Adrenal gland (tissue), 12 donors: ENCODE results near the gene SBNO2. TPM values are rescaled to one million over a fixed set of nuclear protein-coding genes. Genes with fewer than 3 reads are reported as not detected.

ENCODE experiments used
- DNase-seq, 7 donors: peaks; one replicate each; pipeline ENCODE4 v3.0.0-alpha.2; 2019 to 2020
- H3K27ac ChIP-seq, 5 donors: fragments of 200-600 bp; sonication (generic) in 4 of 5; 1 replicate in 3 of 5; 2 replicates in 2 of 5; pipeline versions ENCODE4 v1.5.1 to v1.8.0; 2016 to 2020; ENCODE audit warnings: mild to moderate bottlenecking in 1 of 5
- H3K27me3 ChIP-seq: fragments of 200-600 bp; 2 replicates; pipeline ENCODE4 v1.8.0; 2021
- H3K36me3 ChIP-seq, 2 donors: fragments of 200-600 bp; replicated peaks in 1 of 2; 1 replicate in 1 of 2; 2 replicates in 1 of 2; pipeline versions ENCODE4 v1.5.1 to v1.8.0; 2018 to 2022
- H3K4me1 ChIP-seq, 2 donors: fragments of 200-600 bp; replicated peaks in 1 of 2; 1 replicate in 1 of 2; 2 replicates in 1 of 2; pipeline versions ENCODE4 v1.5.1 to v1.8.0; 2018 to 2021
- H3K4me3 ChIP-seq, 4 donors: fragments of 200-600 bp; sonication (generic) in 3 of 4; one replicate each; pipeline ENCODE4 v1.5.1; 2016 to 2018
- H3K9me3 ChIP-seq, 3 donors: fragments of 200-600 bp; sonication (generic) in 1 of 3; replicated peaks in 1 of 3; 1 replicate in 2 of 3; 2 replicates in 1 of 3; pipeline versions ENCODE4 v1.5.1 to v1.8.0; 2016 to 2021
- POLR2A ChIP-seq, 2 donors: fragments of 450-650 bp; IDR thresholded peaks; one replicate each; pipeline ENCODE4 v1.6.1; 2017; ENCODE audit warnings: antibody characterized with exemption in 2 of 2, mild to moderate bottlenecking in 2 of 2, moderate library complexity in 1 of 2
- WGBS, 4 donors: extraction: QIAGEN DNeasy Blood & Tissue Kit in 2 of 4; methylation state at CpG; one replicate each; pipeline versions ENCODE4 v1.1.5 to v1.1.7; 2013 to 2017; 5-methylcytosine and 5-hydroxymethylcytosine counted together
- intact Hi-C, 2 donors: fragments of 100-400 bp; cut with DNase I; formaldehyde crosslinking; loops; one replicate each; pipeline versions ENCODE4 v1.14.1 to v1.15.0; 2022 to 2023
- polyA plus RNA-seq, 3 donors: library from polyadenylated mRNA; stranded (reverse); fragments of 200-250 nt in 2 of 3; fragments of 350-450 nt in 1 of 3; fragmentation: Illumina TruSeq in 1 of 3; extraction: RNeasy Lipid Tissue Mini Kit (QIAGEN cat#74804) in 1 of 3; gene quantifications; one replicate each; pipeline ENCODE4 v1.2.3, GENCODE V29; 2013 to 2014
- total RNA-seq, 9 donors: library from RNA; depleted of rRNA in 4 of 9; stranded (reverse); fragments of >200 nt in 4 of 9; fragments of 120-200 nt in 1 of 9; fragmentation: NEBNext Ultra II Directional in 1 of 9; extraction: Animal tissue kit (Norgen Biotek cat#: 25700) in 1 of 9; gene quantifications; one replicate each; pipeline versions ENCODE4 v1.1.0 to v1.2.4, GENCODE V29; 2013 to 2023
- TF ChIP-seq, protein P1 (sequence below), 6 experiments: fragments of 450-650 bp in 4 of 6; fragments of 200-600 bp in 2 of 6; sonication (generic) in 1 of 6; IDR thresholded peaks; 1 replicate in 5 of 6; 2 replicates in 1 of 6; pipeline versions ENCODE4 v1.5.1 to v1.8.0; 2016 to 2021; ENCODE audit warnings: antibody characterized with exemption in 6 of 6, mild to moderate bottlenecking in 2 of 6, moderate library complexity in 1 of 6
- donor health status: healthy with polysubstance abuse.
- donor health status: Bipolar disorder and iron deficiency.
- donor health status: DM: yes; HTN: yes; CAD: no.
- donor health status: DM: no; HTN: no; CAD: no.
- donor health status: DM: no; HTN: no; CAD: no.
- donor health status: DM: yes; HTN: yes; CAD: no.

Gene SBNO2
- total and polyA plus RNA-seq, 12 donors, result 13.6 to 176 (median 74.7) TPM

DNA sequence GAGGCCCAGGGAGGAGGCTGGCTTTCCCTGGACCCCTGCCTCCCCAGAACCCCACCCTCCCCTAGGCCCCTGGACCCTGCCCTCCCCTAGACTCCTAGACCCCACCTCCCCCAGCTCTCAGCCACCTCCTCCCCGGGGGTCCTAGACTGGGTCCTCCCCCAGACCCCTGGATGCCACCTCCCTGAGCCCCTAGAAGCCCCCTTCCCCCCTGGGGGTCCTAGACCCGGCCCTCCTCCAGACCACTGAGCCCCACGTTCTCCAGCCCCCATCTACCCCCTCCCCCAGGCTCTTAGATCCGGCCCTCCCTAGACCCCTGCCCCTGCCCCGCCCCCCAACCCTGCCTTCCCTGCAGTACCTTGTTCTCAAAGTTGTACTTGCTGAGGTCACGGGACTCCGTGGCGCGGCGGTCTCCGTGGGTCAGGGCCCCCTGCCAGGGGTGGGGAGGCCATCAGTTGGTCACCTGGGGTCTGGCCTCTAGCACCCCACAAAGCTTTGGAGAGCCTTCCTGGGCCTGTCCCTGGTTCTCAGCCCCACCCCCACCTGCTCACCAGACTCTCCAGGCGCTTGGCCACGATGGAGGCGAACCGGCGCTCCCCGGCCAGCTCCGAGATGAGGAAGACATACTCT is 62.3 kb downstream of the SBNO2 start:
- TF ChIP-seq, protein P1, sequence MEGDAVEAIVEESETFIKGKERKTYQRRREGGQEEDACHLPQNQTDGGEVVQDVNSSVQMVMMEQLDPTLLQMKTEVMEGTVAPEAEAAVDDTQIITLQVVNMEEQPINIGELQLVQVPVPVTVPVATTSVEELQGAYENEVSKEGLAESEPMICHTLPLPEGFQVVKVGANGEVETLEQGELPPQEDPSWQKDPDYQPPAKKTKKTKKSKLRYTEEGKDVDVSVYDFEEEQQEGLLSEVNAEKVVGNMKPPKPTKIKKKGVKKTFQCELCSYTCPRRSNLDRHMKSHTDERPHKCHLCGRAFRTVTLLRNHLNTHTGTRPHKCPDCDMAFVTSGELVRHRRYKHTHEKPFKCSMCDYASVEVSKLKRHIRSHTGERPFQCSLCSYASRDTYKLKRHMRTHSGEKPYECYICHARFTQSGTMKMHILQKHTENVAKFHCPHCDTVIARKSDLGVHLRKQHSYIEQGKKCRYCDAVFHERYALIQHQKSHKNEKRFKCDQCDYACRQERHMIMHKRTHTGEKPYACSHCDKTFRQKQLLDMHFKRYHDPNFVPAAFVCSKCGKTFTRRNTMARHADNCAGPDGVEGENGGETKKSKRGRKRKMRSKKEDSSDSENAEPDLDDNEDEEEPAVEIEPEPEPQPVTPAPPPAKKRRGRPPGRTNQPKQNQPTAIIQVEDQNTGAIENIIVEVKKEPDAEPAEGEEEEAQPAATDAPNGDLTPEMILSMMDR (IDR thresholded peaks at IDR 0.05), result no peak
- TF ChIP-seq POLR2A (IDR thresholded peaks at IDR 0.05), result peak in 1 of 2 donors; percentile 48
- H3K4me3 ChIP-seq, result no peak overlapping the region
- H3K4me1 ChIP-seq, result peaks cover 31 to 32% of the 10 kb centered on the region in 2 donors
- intact Hi-C loops, result loop anchor here in 1 of 2 donors (5.0 kb wide), 1 partner anchor 81 kb away; no protein-coding TSS in a partner anchor
- peak in 1 of 7 donors; percentile 43 for DNase-seq
- H3K27ac ChIP-seq, result peak overlapping the region; percentile 44 to 96 (median 84)
- peaks cover 0 to 91% of the 10 kb centered on the region in 2 donors for H3K36me3 ChIP-seq
- no peaks in the 10 kb centered on the region for H3K9me3 ChIP-seq
- WGBS, 4 donors, result 44 to 58% (median 53%) methylated on average over 4 to 18 of the region's 18 CpGs
- no peaks in the 10 kb centered on the region for H3K27me3 ChIP-seq

DNA sequence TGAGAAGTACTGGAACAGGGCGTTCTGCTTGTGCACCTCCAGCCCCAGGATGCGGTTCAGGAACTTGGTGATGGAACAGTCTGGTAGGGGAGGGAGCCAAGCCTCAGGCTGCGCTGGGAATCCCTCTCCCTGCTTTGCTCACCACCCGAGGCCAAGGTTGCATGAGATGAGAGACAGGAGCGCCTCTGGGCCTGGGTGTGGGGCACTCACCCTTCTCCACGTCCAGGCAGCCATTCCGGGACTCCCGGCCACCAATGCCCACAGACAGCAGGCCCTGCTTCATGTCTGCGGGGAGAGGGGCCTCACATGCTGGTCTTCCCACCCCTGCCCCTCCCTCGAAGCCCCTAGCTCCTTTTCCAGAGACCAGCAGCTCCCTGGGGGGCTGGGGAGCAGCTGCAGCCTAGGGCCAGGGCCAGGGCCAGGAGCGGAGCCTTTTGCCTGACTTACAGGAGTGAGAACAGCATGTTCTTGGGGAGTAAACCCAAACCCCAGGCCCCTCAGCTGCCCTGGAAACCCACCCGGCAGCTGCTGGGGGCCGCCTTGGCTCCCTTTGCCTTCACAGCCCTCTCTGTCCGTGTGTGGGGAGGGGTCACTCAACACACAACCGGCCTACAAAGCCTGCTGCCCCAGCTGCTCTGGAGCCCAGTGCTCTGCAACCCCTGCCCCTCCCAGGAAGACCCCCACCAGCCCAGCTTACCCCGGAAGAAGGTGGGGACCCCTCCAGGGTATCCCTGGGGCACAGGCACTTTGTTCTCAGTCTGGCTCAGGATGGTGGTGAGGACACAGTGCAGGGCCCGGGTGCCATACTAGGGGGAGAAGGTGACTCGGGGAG is 63.0 kb downstream of the SBNO2 start:
- TF ChIP-seq, protein P1 (IDR thresholded peaks at IDR 0.05), result no peak
- TF ChIP-seq POLR2A (IDR thresholded peaks at IDR 0.05), result peak in 1 of 2 donors; percentile 19
- intact Hi-C loops, result loop anchor here in 1 of 2 donors (5.0 kb wide), 1 partner anchor 81 kb away; no protein-coding TSS in a partner anchor
- DNase-seq, result peak; percentile 72 to 87 (median 84)
- Histone ChIP-seq H3K27ac (peak overlapping the region; percentile 44 to 96 (median 84)), H3K4me1 (peaks cover 31 to 32% of the 10 kb centered on the region in 2 donors), H3K27me3 (no peaks in the 10 kb centered on the region), H3K9me3 (no peaks in the 10 kb centered on the region), H3K4me3 (no peak overlapping the region), H3K36me3 (peaks cover 0 to 91% of the 10 kb centered on the region in 2 donors)
- WGBS, 4 donors, result 21 to 61% (median 53%) methylated on average over 4 to 18 of the region's 18 CpGs

DNA sequence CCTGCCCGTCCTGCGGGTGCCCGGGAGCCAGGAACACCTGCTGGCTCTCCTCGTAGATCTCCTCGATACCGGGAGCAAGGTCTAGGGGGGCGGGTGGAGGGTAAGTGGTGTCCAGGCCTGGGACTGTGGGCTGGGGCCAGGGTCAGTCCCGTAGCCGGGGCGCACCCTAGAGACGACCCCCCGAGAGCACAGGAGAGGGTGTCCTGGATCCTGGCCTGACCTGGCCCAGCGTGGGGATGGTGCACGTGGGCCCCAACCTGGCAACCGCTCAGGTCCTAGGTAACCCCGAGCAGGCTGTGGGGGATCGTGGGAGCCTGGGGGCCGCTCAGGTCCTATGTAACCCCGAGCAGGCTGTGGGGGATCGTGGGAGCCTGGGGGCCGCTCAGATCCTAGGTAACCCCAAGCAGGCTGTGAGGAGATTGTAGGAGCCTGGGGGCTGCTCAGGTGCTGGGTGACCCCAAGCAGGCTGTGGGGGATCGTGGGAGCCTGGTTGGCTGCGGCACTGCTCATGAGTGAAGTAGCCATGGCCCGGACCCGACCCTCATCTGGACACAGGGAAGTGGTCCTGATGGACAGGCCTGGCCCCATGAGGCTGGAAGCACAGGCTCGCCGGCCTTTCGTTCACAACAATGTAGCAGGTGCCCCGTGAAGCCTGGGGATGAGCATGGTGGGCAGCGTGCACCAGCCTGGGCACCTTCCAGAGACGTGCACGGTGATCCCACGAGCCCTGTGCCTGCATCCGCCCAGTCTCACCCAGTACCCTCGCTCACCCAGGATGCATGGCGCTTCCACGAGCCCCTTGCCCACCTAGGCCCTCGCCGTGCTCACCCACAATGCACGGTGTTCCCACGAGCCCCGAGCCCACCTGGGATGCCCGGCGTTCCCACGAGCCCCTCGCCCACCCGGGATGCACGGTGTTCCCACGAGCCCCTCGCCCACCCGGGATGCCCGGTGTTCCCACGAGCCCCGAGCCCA is 64.1 kb downstream of the SBNO2 start:
- Histone ChIP-seq H3K4me3 (no peak overlapping the region), H3K36me3 (peaks cover 0 to 81% of the 10 kb centered on the region in 2 donors), H3K4me1 (peaks cover 36 to 38% of the 10 kb centered on the region in 2 donors), H3K27ac (peak overlapping the region in 2 of 5 donors; percentile 84 to 96), H3K27me3 (no peaks in the 10 kb centered on the region), H3K9me3 (no peaks in the 10 kb centered on the region)
- intact Hi-C loops, result loop anchor here in 1 of 2 donors (5.0 kb wide), 1 partner anchor 82 kb away; no protein-coding TSS in a partner anchor
- peak in 1 of 7 donors; percentile 22 for DNase-seq
- 89 to 96% (median 92%) methylated on average over 9 to 54 of the region's 54 CpGs for WGBS, 4 donors
- no peak for TF ChIP-seq POLR2A (IDR thresholded peaks at IDR 0.05)
- TF ChIP-seq, protein P1 (IDR thresholded peaks at IDR 0.05), result no peak
